MM.1S (cell line): ENCODE data around the gene RPTOR.

Experiments
- DNase-seq: peaks from one replicate; pipeline ENCODE4 v3.0.0-alpha.2; 2015
- H2AFZ ChIP-seq: fragments of 300-600 bp; sonication (generic); 2 replicates; pipeline ENCODE4 v1.6.0; 2016; ENCODE audit warnings: antibody characterized with exemption, low read length
- H3F3A ChIP-seq: fragments of 300-600 bp; sonication (generic); 2 replicates; pipeline ENCODE4 v1.6.1; 2016; ENCODE audit warnings: mild to moderate bottlenecking, antibody characterized with exemption, low read length, moderate library complexity, mixed read lengths; ENCODE audit not compliant: insufficient read depth
- H3K27ac ChIP-seq: fragments of 300-600 bp; sonication (generic); 2 replicates; pipeline ENCODE4 v1.5.1; 2016; ENCODE audit warnings: mild to moderate bottlenecking, low read length
- H3K27me3 ChIP-seq: fragments of 300-600 bp; sonication (generic); replicated peaks from 2 replicates; pipeline ENCODE4 v1.6.0; 2016; ENCODE audit warnings: low read length; ENCODE audit not compliant: insufficient read depth
- H3K36me3 ChIP-seq: fragments of 300-600 bp; sonication (generic); replicated peaks from 2 replicates; pipeline ENCODE4 v1.6.1; 2016; ENCODE audit warnings: mild to moderate bottlenecking, low read length, mixed read lengths; ENCODE audit not compliant: insufficient read depth
- H3K4me1 ChIP-seq: fragments of 300-600 bp; sonication (generic); 2 replicates; pipeline ENCODE4 v1.6.1; 2016; ENCODE audit warnings: low read length, mixed read lengths
- H3K4me2 ChIP-seq: fragments of 300-600 bp; sonication (generic); 2 replicates; pipeline ENCODE4 v1.6.0; 2016; ENCODE audit warnings: low read depth, low read length
- H3K4me3 ChIP-seq: fragments of 300-600 bp; sonication (generic); 2 replicates; pipeline ENCODE4 v1.5.1; 2016; ENCODE audit warnings: low read length, mixed read lengths
- H3K79me2 ChIP-seq: fragments of 300-600 bp; sonication (generic); 2 replicates; pipeline ENCODE4 v1.6.1; 2016; ENCODE audit warnings: mixed run types, low read length, mixed read lengths
- H3K9ac ChIP-seq: fragments of 300-600 bp; sonication (generic); 2 replicates; pipeline ENCODE4 v1.6.1; 2016; ENCODE audit warnings: low read length, mixed read lengths
- H3K9me2 ChIP-seq: fragments of 300-600 bp; sonication (generic); replicated peaks from 2 replicates; pipeline ENCODE4 v1.6.1; 2016; ENCODE audit warnings: mild to moderate bottlenecking, low read length, mixed read lengths; ENCODE audit not compliant: insufficient read depth
- H3K9me3 ChIP-seq: fragments of 300-600 bp; sonication (generic); replicated peaks from 2 replicates; pipeline ENCODE4 v1.6.1; 2016; ENCODE audit warnings: mild to moderate bottlenecking, low read length, mixed read lengths; ENCODE audit not compliant: insufficient read depth
- H4K20me1 ChIP-seq: fragments of 300-600 bp; sonication (generic); 2 replicates; pipeline ENCODE4 v1.6.1; 2016; ENCODE audit warnings: mild to moderate bottlenecking, low read length, moderate library complexity, mixed read lengths; ENCODE audit not compliant: insufficient read depth
- EZH2 ChIP-seq: fragments of 300-600 bp; sonication (generic); optimal IDR thresholded peaks from 2 replicates; pipeline ENCODE3; 2017; ENCODE audit warnings: low read depth, mild to moderate bottlenecking, antibody characterized with exemption, low read length, mixed read lengths
- EZH2phosphoT487 ChIP-seq: fragments of 300-600 bp; sonication (generic); IDR thresholded peaks from 2 replicates; pipeline ENCODE4 v1.6.1; 2018; ENCODE audit warnings: antibody characterized with exemption, low read length
- TF ChIP-seq, protein P1 (sequence below): fragments of 300-600 bp; sonication (generic); IDR thresholded peaks from 2 replicates; pipeline ENCODE4 v1.5.1; 2016; ENCODE audit warnings: antibody characterized with exemption, low read length, mixed read lengths

Gene RPTOR

DNA sequence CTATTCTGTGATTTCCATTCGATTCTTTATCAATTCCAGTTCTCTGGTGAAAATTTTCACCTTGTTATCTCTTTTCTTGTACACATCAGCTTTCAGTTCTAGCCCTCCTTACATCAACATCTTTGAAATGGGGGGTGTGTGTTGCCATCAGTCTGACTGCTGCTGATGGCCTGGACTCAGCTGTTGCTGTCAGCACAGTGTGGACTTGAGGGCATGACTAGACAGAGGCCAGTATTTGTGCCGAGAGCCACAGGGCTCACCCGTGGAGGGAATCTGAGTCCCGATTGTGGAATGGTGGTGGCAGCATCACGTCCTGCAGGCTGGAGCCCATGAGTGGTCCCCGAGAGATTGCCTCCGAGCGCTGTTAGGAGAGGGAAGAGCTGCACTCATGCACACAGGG is 114.2 kb downstream of the RPTOR start:
- Histone ChIP-seq H3K9me3 (no peaks in the 10 kb centered on the region), H4K20me1 (no peaks in the 10 kb centered on the region), H3K4me3 (no peak overlapping the region), H3K4me1 (no peaks in the 10 kb centered on the region), H3K27ac (no peak overlapping the region), H3K9me2 (no peaks in the 10 kb centered on the region), H3K79me2 (peaks cover 40% of the 10 kb centered on the region), H3K27me3 (no peaks in the 10 kb centered on the region), H3F3A (no peaks in the 10 kb centered on the region), H3K9ac (no peak overlapping the region), H3K36me3 (no peaks in the 10 kb centered on the region), H2AFZ (no peak overlapping the region), H3K4me2 (no peak overlapping the region)
- no peak for DNase-seq
- TF ChIP-seq, protein P1, sequence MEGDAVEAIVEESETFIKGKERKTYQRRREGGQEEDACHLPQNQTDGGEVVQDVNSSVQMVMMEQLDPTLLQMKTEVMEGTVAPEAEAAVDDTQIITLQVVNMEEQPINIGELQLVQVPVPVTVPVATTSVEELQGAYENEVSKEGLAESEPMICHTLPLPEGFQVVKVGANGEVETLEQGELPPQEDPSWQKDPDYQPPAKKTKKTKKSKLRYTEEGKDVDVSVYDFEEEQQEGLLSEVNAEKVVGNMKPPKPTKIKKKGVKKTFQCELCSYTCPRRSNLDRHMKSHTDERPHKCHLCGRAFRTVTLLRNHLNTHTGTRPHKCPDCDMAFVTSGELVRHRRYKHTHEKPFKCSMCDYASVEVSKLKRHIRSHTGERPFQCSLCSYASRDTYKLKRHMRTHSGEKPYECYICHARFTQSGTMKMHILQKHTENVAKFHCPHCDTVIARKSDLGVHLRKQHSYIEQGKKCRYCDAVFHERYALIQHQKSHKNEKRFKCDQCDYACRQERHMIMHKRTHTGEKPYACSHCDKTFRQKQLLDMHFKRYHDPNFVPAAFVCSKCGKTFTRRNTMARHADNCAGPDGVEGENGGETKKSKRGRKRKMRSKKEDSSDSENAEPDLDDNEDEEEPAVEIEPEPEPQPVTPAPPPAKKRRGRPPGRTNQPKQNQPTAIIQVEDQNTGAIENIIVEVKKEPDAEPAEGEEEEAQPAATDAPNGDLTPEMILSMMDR, result no peak
- TF ChIP-seq EZH2 (no peak), EZH2phosphoT487 (no peak)

DNA sequence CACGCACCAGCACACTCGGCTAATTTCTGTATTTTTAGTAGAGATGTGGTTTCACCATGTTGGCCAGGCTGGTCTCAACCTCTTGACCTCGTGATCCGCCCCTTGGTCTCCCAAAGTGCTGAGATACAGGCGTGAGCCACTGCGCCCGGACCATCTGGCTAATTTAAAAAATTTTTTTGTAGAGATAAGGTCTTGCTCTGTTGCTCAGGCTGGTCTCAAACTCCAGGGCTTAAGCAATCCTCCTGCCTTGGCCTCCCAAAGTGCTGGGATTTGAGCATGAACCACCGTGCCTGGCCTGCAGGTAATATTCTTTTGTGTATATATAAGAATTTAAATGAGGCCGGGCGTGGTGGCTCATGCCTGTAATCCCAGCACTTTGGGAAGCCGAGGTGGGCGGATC is 115.0 kb downstream of the RPTOR start:
- no peak overlapping the region for H3K4me2 ChIP-seq
- no peaks in the 10 kb centered on the region for H3F3A ChIP-seq
- H3K36me3 ChIP-seq, result no peaks in the 10 kb centered on the region
- H3K27ac ChIP-seq, result no peak overlapping the region
- 0 out of 2 replicates have a peak, but pooled peaks cover 4% of the 10 kb centered on the region for H3K4me1 ChIP-seq
- H3K4me3 ChIP-seq, result no peak overlapping the region
- no peaks in the 10 kb centered on the region for H3K9me2 ChIP-seq
- H3K9me3 ChIP-seq, result no peaks in the 10 kb centered on the region
- H2AFZ ChIP-seq, result no peak overlapping the region
- H3K27me3 ChIP-seq, result no peaks in the 10 kb centered on the region
- no peak for DNase-seq
- H3K79me2 ChIP-seq, result peaks cover 42% of the 10 kb centered on the region
- H3K9ac ChIP-seq, result no peak overlapping the region
- H4K20me1 ChIP-seq, result no peaks in the 10 kb centered on the region
- TF ChIP-seq EZH2phosphoT487 (no peak), EZH2 (no peak)
- TF ChIP-seq, protein P1, result no peak

DNA sequence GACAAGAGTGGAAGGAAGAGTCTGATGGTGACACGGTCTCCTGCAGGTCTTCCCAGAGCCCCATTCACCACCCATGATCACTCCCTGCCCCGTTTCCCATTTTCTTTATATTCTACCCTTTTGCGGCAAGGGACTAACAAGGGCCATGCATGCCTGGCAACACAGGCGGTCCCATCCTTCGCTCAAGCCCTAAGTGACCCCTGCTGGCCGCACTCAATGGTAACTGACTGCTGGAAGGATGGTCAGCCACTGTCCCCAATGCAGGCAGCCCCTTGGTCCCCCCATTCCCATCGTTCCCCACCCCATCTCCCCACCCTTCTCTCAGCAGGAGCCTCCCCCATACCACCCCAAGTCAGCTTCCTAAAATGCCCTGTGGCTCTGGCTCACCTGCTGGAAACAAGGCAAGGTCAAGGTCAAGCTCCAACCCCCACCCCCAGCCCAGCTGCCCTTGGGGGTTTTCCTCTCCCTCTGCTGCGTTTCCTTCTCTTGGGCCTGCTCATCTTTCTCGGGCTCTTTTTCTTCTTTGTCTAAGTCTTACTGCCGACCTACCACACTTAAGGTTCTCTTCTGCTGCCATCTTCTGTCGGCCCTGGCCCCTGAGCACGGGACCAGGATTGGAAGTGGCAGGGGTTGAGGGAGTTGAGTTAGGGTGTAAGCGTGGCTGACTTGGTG is 116.0 kb downstream of the RPTOR start:
- Histone ChIP-seq H3K36me3 (no peaks in the 10 kb centered on the region), H3K27me3 (no peaks in the 10 kb centered on the region), H3K9ac (no peak overlapping the region), H2AFZ (no peak overlapping the region), H3K9me2 (no peaks in the 10 kb centered on the region), H3K9me3 (no peaks in the 10 kb centered on the region), H3F3A (no peaks in the 10 kb centered on the region), H3K27ac (no peak overlapping the region), H3K4me3 (no peak overlapping the region), H3K4me1 (0 out of 2 replicates have a peak, but pooled peaks cover 6% of the 10 kb centered on the region), H3K4me2 (no peak overlapping the region), H3K79me2 (peaks cover 40% of the 10 kb centered on the region), H4K20me1 (no peaks in the 10 kb centered on the region)
- no peak for DNase-seq
- TF ChIP-seq EZH2 (no peak), EZH2phosphoT487 (no peak)
- TF ChIP-seq, protein P1, result no peak
